ENCODE results near the gene APOM. TPM values are rescaled to one million over a fixed set of nuclear protein-coding genes. Genes with fewer than 3 reads are reported as not detected.

Gene APOM
- total RNA-seq, 4 donors from 2014 or later = 0.67 to 2.1 (median 1.1) TPM

- H3K4me1 ChIP-seq = peaks cover 0 to 15% (median 12%) of the 10 kb centered on the region in 3 donors
- WGBS, 2 donors = 68 to 77% methylated on average over 4 of the region's 4 CpGs
- no peak overlapping the region for H3K27ac ChIP-seq
- TF ChIP-seq POLR2A (IDR thresholded peaks at IDR 0.05) (no peak), CTCF (IDR thresholded peaks at IDR 0.05) (no peak)
- H3K36me3 ChIP-seq = peaks cover 9 to 35% (median 12%) of the 10 kb centered on the region in 3 donors
- H3K27me3 ChIP-seq = no peaks in the 10 kb centered on the region
- H3K4me3 ChIP-seq = no peak overlapping the region
- DNase-seq = no peak
- H3K9me3 ChIP-seq = no peaks in the 10 kb centered on the region
- intact Hi-C loops (cut with DNase I) = loop anchor here (5.0 kb wide), 1 partner anchor 91 kb away; no protein-coding TSS in a partner anchor
Measured at GRCh38 chr6:31676322-31676903, 20.7 kb downstream of the APOM start.

- 33 to 66% methylated on average over 6 of the region's 6 CpGs for WGBS, 2 donors
- intact Hi-C loops (cut with DNase I) = loop anchor here (5.0 kb wide), 1 partner anchor 90 kb away; no protein-coding TSS in a partner anchor
Measured at GRCh38 chr6:31676904-31677303, 21.2 kb downstream of the APOM start.

GRCh38 chr6:31677955-31678354 is 22.3 kb downstream of the APOM start:
- H3K27ac ChIP-seq = no peak overlapping the region
- intact Hi-C loops (cut with DNase I) = loop anchor here (5.0 kb wide), 1 partner anchor 89 kb away; no protein-coding TSS in a partner anchor

More at GRCh38 chr6:31676904-31677303, 21.2 kb downstream of the APOM start:
- Histone ChIP-seq H3K27ac (no peak overlapping the region), H3K4me1 (peaks cover 0 to 20% (median 16%) of the 10 kb centered on the region in 3 donors), H3K9me3 (no peaks in the 10 kb centered on the region), H3K4me3 (no peak overlapping the region), H3K36me3 (peaks cover 4 to 30% (median 7%) of the 10 kb centered on the region in 3 donors), H3K27me3 (no peaks in the 10 kb centered on the region)
- no peak for DNase-seq
- TF ChIP-seq CTCF (IDR thresholded peaks at IDR 0.05) (no peak), POLR2A (IDR thresholded peaks at IDR 0.05) (no peak)

GRCh38 chr6:31680226-31681134 is 24.8 kb downstream of the APOM start, which contains the start of gene LY6G5C:
Gene LY6G5C, minus strand, starts transcription at chr6:31681067. Its CDS starts 694 bp downstream, at chr6:31680373.
- intact Hi-C loops (cut with DNase I) = loop anchor here (10.0 kb wide), 1 partner anchor 154 kb away; no protein-coding TSS in a partner anchor
- WGBS, 2 donors = 5 to 6% methylated on average over 15 of the region's 17 CpGs
- peak; percentile 38 to 85 (median 73) for TF ChIP-seq CTCF (IDR thresholded peaks at IDR 0.05)
- no peak for TF ChIP-seq POLR2A (IDR thresholded peaks at IDR 0.05)
- DNase-seq = peak; percentile 33
- H3K27me3 ChIP-seq = no peaks in the 10 kb centered on the region
- H3K4me3 ChIP-seq = peak within 1 kb of the TSS; percentile 43 to 69 (median 62)
- H3K9me3 ChIP-seq = no peaks in the 10 kb centered on the region
- peak within 1 kb of the TSS; percentile 65 to 85 (median 74) for H3K27ac ChIP-seq
- peaks cover 4 to 36% (median 16%) of the 10 kb centered on the region in 3 donors for H3K4me1 ChIP-seq
- peaks cover 0 to 14% (median 0%) of the 10 kb centered on the region in 3 donors for H3K36me3 ChIP-seq

More at GRCh38 chr6:31677955-31678354, 22.3 kb downstream of the APOM start:
- H3K4me3 ChIP-seq = no peak overlapping the region
- H3K36me3 ChIP-seq = peaks cover 0 to 20% (median 0%) of the 10 kb centered on the region in 3 donors
- 67 to 74% methylated on average over 8 of the region's 8 CpGs for WGBS, 2 donors
- peaks cover 1 to 25% (median 16%) of the 10 kb centered on the region in 3 donors for H3K4me1 ChIP-seq
- no peak for DNase-seq
- no peaks in the 10 kb centered on the region for H3K27me3 ChIP-seq
- TF ChIP-seq POLR2A (IDR thresholded peaks at IDR 0.05) (no peak), CTCF (IDR thresholded peaks at IDR 0.05) (no peak)
- no peaks in the 10 kb centered on the region for H3K9me3 ChIP-seq

All from esophagus squamous epithelium (tissue), 5 donors.